HEK293T (cell line): ENCODE results near the gene XYLT2.

Experiments used
- CTCF ChIA-PET: fragments of 350-600 bp; formaldehyde crosslinking; extraction: SDS; loops from one replicate; lab custom pipeline; 2021; ENCODE audit warnings: antibody characterized with exemption, inconsistent platforms; lab: Yijun Ruan, JAX
- POLR2A ChIA-PET: fragments of 350-600 bp; formaldehyde crosslinking; extraction: SDS; loops from one replicate; lab custom pipeline; 2020; ENCODE audit warnings: antibody characterized with exemption, inconsistent platforms; lab: Yijun Ruan, JAX
- DNase-seq: peaks from one replicate; pipeline ENCODE4 v3.0.0; 2012; ENCODE audit warnings: mixed read lengths; ENCODE audit errors: extremely low spot score
- ARNT ChIP-seq: fragments of 450-650 bp; IDR thresholded peaks from 2 replicates; pipeline ENCODE4 v1.6.1; 2017; ENCODE audit warnings: mild to moderate bottlenecking
- BHLHE40 ChIP-seq: fragments of 450-650 bp; IDR thresholded peaks from 2 replicates; pipeline ENCODE4 v1.6.1; 2016; ENCODE audit warnings: mild to moderate bottlenecking, moderate library complexity, borderline replicate concordance
- CTBP1 ChIP-seq: fragments of 450-650 bp; IDR thresholded peaks from 2 replicates; pipeline ENCODE4 v1.6.1; 2016; ENCODE audit warnings: borderline replicate concordance
- ELF4 ChIP-seq: fragments of 450-650 bp; IDR thresholded peaks from 2 replicates; pipeline ENCODE4 v1.6.1; 2017; ENCODE audit warnings: antibody characterized with exemption
- FOXA1 ChIP-seq: fragments of 450-650 bp; IDR thresholded peaks from 2 replicates; pipeline ENCODE4 v1.6.1; 2016; ENCODE audit warnings: mild to moderate bottlenecking
- FOXK2 ChIP-seq: fragments of 450-650 bp; IDR thresholded peaks from 2 replicates; pipeline ENCODE4 v1.6.1; 2016; ENCODE audit warnings: mild to moderate bottlenecking
- FOXM1 ChIP-seq: fragments of 450-650 bp; IDR thresholded peaks from 2 replicates; pipeline ENCODE4 v1.6.1; 2017; ENCODE audit warnings: mild to moderate bottlenecking, borderline replicate concordance
- HDGF ChIP-seq: fragments of 450-650 bp; IDR thresholded peaks from 2 replicates; pipeline ENCODE4 v1.6.1; 2017; ENCODE audit warnings: antibody characterized with exemption, borderline replicate concordance
- L3MBTL2 ChIP-seq: fragments of 450-650 bp; conservative IDR thresholded peaks from 2 replicates; pipeline ENCODE4 v1.6.1; 2016; ENCODE audit warnings: mild to moderate bottlenecking
- LEF1 ChIP-seq: fragments of 450-650 bp; IDR thresholded peaks from 2 replicates; pipeline ENCODE4 v1.6.1; 2017; ENCODE audit warnings: mild to moderate bottlenecking, borderline replicate concordance
- NFRKB ChIP-seq: fragments of 450-650 bp; IDR thresholded peaks from 2 replicates; pipeline ENCODE4 v1.6.1; 2016; ENCODE audit warnings: mild to moderate bottlenecking, moderate library complexity
- SP1 ChIP-seq: fragments of 450-650 bp; IDR thresholded peaks from 2 replicates; pipeline ENCODE4 v1.6.1; 2017
- SUZ12 ChIP-seq: fragments of 450-650 bp; IDR thresholded peaks from 2 replicates; pipeline ENCODE4 v1.6.1; 2016; ENCODE audit warnings: mild to moderate bottlenecking
- TARDBP ChIP-seq: fragments of 450-650 bp; IDR thresholded peaks from 2 replicates; pipeline ENCODE4 v1.6.1; 2016
- ZNF384 ChIP-seq: fragments of 450-650 bp; IDR thresholded peaks from 2 replicates; pipeline ENCODE4 v1.6.1; 2016
- TF ChIP-seq, protein P1 (sequence below): fragments of 450-650 bp; IDR thresholded peaks from 2 replicates; pipeline ENCODE4 v1.6.1; 2016

Gene XYLT2

DNA sequence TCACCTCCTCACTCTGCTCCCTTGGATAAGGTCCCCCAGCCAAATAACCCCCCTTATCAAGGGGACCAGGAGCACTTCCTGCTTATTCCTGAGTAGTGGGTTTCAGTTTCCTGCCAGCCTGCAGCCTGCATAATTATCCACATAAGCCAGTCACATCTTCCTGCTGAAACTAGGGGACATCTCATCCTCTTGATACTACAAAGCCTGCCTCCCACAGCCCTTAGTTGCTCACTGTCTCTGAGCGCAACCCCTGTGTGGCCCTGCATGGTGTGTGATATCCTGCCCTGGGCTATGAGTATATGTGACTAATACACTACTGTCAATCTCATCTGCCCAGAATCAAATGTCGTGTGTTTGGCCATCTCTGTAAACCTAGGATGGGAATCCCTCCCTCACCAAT, 8.0 kb upstream of the XYLT2 start:
- DNase-seq = no peak
- ChIA-PET POLR2A (no interaction called here), CTCF (no interaction called here)
- TF ChIP-seq ZNF384 = no peak
- no peak for TF ChIP-seq FOXA1
- TF ChIP-seq LEF1 = no peak
- TF ChIP-seq TARDBP = no peak
- TF ChIP-seq, protein P1, sequence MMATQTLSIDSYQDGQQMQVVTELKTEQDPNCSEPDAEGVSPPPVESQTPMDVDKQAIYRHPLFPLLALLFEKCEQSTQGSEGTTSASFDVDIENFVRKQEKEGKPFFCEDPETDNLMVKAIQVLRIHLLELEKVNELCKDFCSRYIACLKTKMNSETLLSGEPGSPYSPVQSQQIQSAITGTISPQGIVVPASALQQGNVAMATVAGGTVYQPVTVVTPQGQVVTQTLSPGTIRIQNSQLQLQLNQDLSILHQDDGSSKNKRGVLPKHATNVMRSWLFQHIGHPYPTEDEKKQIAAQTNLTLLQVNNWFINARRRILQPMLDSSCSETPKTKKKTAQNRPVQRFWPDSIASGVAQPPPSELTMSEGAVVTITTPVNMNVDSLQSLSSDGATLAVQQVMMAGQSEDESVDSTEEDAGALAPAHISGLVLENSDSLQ = no peak
- no peak for TF ChIP-seq HDGF
- no peak for TF ChIP-seq L3MBTL2
- no peak for TF ChIP-seq ELF4
- no peak for TF ChIP-seq SUZ12
- TF ChIP-seq BHLHE40 = no peak
- no peak for TF ChIP-seq FOXK2

- POLR2A ChIA-PET = no interaction called here
- no peak for DNase-seq
- no peak for TF ChIP-seq FOXM1
- TF ChIP-seq, protein P1 = no peak
- no peak for TF ChIP-seq ZNF384
- no peak for TF ChIP-seq ELF4
- CTCF ChIA-PET = no interaction called here
Observed at GRCh38 chr17:50338645-50339044, 7.3 kb upstream of the XYLT2 start.

DNA sequence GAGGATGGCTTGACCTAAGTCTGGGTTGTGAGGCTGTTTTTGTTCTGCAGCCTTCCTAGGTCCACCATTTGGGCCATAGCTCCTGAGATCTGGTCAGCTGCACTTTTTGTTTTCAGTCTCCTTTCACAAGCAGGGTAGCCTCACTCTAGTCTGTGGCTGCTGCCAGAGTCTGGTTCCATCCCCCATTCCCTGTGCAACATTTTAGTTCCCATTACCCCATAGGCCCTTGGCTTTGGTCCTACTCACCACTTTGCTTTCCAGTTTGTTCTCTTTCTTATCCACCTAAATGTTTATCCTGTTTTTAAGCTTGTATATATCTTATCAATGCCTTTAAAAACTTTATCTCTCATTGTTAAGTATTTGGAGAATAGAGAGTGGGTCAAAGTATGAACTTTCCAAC, 6.5 kb upstream of the XYLT2 start:
- CTCF ChIA-PET = no interaction called here

GRCh38 chr17:50344731-50345365, 1.1 kb upstream of the XYLT2 start:
- no peak for DNase-seq
- POLR2A ChIA-PET = interaction anchor here (1.5 kb wide), 1 partner anchor 10 kb away, joined by 4 read pairs; no protein-coding TSS in a partner anchor
- no peak for TF ChIP-seq LEF1
- no peak for TF ChIP-seq FOXK2
- no peak for TF ChIP-seq FOXA1
- no peak for TF ChIP-seq FOXM1
- TF ChIP-seq ZNF384 = no peak
- TF ChIP-seq SUZ12 = no peak
- TF ChIP-seq HDGF = no peak
- no peak for TF ChIP-seq SP1
- no peak for TF ChIP-seq ELF4
- no peak for TF ChIP-seq L3MBTL2
- no peak for TF ChIP-seq CTBP1
- TF ChIP-seq, protein P1 = no peak
- no peak for TF ChIP-seq NFRKB
- no peak for TF ChIP-seq BHLHE40
- no peak for TF ChIP-seq ARNT
- TF ChIP-seq TARDBP = no peak
- CTCF ChIA-PET = no interaction called here

More for the DNA sequence above, 6.5 kb upstream of the XYLT2 start:
- POLR2A ChIA-PET = no interaction called here
- no peak for DNase-seq
- TF ChIP-seq BHLHE40 (no peak), FOXA1 (no peak), ARNT (no peak), FOXK2 (no peak), FOXM1 (no peak), ELF4 (no peak), ZNF384 (no peak), LEF1 (no peak), NFRKB (no peak), TARDBP (no peak), HDGF (no peak), CTBP1 (no peak), SP1 (no peak), L3MBTL2 (no peak), SUZ12 (no peak)
- TF ChIP-seq, protein P1 = no peak

- POLR2A ChIA-PET = interaction anchor here (0.6 to 1.9 kb wide), 9 partner anchors 9 to 169 kb away, joined by 3 to 12 read pairs (median 4); partner anchors contain the start of gene LRRC59
- peak; percentile 41 for DNase-seq
- TF ChIP-seq FOXA1 (no peak), ARNT (0 out of 2 replicates have a peak, but pooled peaks have one; percentile 10)
- CTCF ChIA-PET = interaction anchor here (1.0 to 1.4 kb wide), 4 partner anchors 15 to 232 kb away, joined by 3 to 9 read pairs (median 3); no protein-coding TSS in a partner anchor
Observed at GRCh38 chr17:50346313-50347116, 589 bp downstream of the XYLT2 start.
